IMR-90 (cell line): ENCODE data around the gene ATP11A.

ENCODE experiments used
- POLR2A ChIP-seq: IDR thresholded peaks from 2 replicates; pipeline ENCODE4 v1.6.1; 2012; ENCODE audit warnings: mild to moderate bottlenecking, low read depth, low read length
- RAD21 ChIP-seq: IDR thresholded peaks from 2 replicates; pipeline ENCODE4 v1.6.1; 2012; ENCODE audit warnings: low read length, improper control_type of control experiment
- TF ChIP-seq, protein P1 (sequence below): conservative IDR thresholded peaks from 2 replicates; pipeline ENCODE4 v1.5.1; 2012; ENCODE audit warnings: mild to moderate bottlenecking, low read depth, low read length, improper control_type of control experiment

DNA sequence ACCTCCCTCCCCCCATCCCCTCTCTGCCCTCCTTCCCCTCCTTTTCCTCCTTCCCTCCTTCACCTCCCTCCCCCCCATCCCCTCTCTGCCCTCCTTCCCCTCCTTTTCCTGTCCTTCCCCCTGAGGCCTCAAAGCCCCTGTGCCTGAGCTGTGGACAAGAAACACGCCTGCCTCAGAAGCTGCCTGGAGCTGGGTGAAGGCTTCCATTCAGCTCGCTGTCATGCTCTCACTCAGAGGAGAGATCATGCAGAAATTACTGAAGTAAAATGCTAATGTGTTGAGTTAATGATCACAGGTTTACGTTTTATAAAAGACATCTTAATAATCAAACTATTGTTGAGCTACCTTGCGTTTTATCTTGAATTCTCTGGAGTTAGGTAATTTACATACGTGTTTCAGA lies 114.5 kb downstream of the ATP11A start:
- no peak for TF ChIP-seq RAD21
- no peak for TF ChIP-seq POLR2A
- TF ChIP-seq, protein P1, sequence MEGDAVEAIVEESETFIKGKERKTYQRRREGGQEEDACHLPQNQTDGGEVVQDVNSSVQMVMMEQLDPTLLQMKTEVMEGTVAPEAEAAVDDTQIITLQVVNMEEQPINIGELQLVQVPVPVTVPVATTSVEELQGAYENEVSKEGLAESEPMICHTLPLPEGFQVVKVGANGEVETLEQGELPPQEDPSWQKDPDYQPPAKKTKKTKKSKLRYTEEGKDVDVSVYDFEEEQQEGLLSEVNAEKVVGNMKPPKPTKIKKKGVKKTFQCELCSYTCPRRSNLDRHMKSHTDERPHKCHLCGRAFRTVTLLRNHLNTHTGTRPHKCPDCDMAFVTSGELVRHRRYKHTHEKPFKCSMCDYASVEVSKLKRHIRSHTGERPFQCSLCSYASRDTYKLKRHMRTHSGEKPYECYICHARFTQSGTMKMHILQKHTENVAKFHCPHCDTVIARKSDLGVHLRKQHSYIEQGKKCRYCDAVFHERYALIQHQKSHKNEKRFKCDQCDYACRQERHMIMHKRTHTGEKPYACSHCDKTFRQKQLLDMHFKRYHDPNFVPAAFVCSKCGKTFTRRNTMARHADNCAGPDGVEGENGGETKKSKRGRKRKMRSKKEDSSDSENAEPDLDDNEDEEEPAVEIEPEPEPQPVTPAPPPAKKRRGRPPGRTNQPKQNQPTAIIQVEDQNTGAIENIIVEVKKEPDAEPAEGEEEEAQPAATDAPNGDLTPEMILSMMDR, result no peak
